HepG2 (cell line): ENCODE measurements around the gene ZNF544. TPM values are rescaled to one million over a fixed set of nuclear protein-coding genes. Genes with fewer than 3 reads are reported as not detected.

Experiments used
- FOXA1 ChIP-seq, 2 experiments: fragments of 450-650 bp in 1 of 2; sonication (generic) in 1 of 2; formaldehyde crosslinking in 1 of 2; IDR thresholded peaks; 2 replicates each; pipeline versions ENCODE4 v1.4.0 to v1.6.1; 2016 to 2020; ENCODE audit warnings: missing genetic modification reagents in 1 of 2
- MTA3 ChIP-seq: sonication (generic); formaldehyde crosslinking; IDR thresholded peaks from 2 replicates; pipeline ENCODE4 v1.4.0; 2020; ENCODE audit warnings: missing genetic modification reagents
- MXD1 ChIP-seq: sonication (generic); formaldehyde crosslinking; IDR thresholded peaks from 2 replicates; pipeline ENCODE4 v1.4.0; 2020; ENCODE audit warnings: mild to moderate bottlenecking, missing genetic modification reagents
- MYNN ChIP-seq: sonication (generic); formaldehyde crosslinking; IDR thresholded peaks from 2 replicates; pipeline ENCODE4 v1.4.0; 2020; ENCODE audit warnings: mild to moderate bottlenecking, low read depth, missing genetic modification reagents
- NFE2L1 ChIP-seq: sonication (generic); formaldehyde crosslinking; IDR thresholded peaks from 2 replicates; pipeline ENCODE4 v1.4.0; 2020; ENCODE audit warnings: missing genetic modification reagents, mild to moderate bottlenecking, borderline replicate concordance
- PBX3 ChIP-seq: sonication (generic); formaldehyde crosslinking; IDR thresholded peaks from 2 replicates; pipeline ENCODE4 v1.8.1; 2023; ENCODE audit warnings: missing genetic modification reagents, inconsistent platforms, borderline replicate concordance
- RARG ChIP-seq: sonication (generic); formaldehyde crosslinking; IDR thresholded peaks from 2 replicates; pipeline ENCODE4 v1.4.0; 2020; ENCODE audit warnings: low read depth, mild to moderate bottlenecking, missing genetic modification reagents
- RFXANK ChIP-seq: IDR thresholded peaks from 2 replicates; pipeline ENCODE4 v1.6.1; 2016
- THAP8 ChIP-seq: sonication (generic); formaldehyde crosslinking; IDR thresholded peaks from 2 replicates; pipeline ENCODE4 v1.5.1; 2020; ENCODE audit warnings: missing genetic modification reagents, mild to moderate bottlenecking, borderline replicate concordance
- TOPORS ChIP-seq: sonication (generic); formaldehyde crosslinking; IDR thresholded peaks from 2 replicates; pipeline ENCODE4 v1.8.0; 2023; ENCODE audit warnings: mild to moderate bottlenecking, missing genetic modification reagents
- ZFP82 ChIP-seq: sonication (generic); formaldehyde crosslinking; IDR thresholded peaks from 2 replicates; pipeline ENCODE4 v1.5.1; 2020; ENCODE audit warnings: mild to moderate bottlenecking, missing genetic modification reagents, borderline replicate concordance
- ZKSCAN8 ChIP-seq: IDR thresholded peaks from 2 replicates; pipeline ENCODE4 v1.6.1; 2016; ENCODE audit warnings: borderline replicate concordance, missing genetic modification reagents, missing compliant biosample characterization
- ZNF501 ChIP-seq: sonication (generic); formaldehyde crosslinking; IDR thresholded peaks from 2 replicates; pipeline ENCODE4 v1.5.1; 2020; ENCODE audit warnings: mild to moderate bottlenecking, moderate library complexity, missing genetic modification reagents
- ZNF772 ChIP-seq: sonication (generic); formaldehyde crosslinking; IDR thresholded peaks from 2 replicates; pipeline ENCODE4 v1.5.0; 2020; ENCODE audit warnings: mild to moderate bottlenecking, missing genetic modification reagents
- ZNF839 ChIP-seq: sonication (generic); formaldehyde crosslinking; IDR thresholded peaks from 2 replicates; pipeline ENCODE4 v1.4.0; 2020; ENCODE audit warnings: missing genetic modification reagents, mild to moderate bottlenecking, borderline replicate concordance
- polyA plus RNA-seq, 8 experiments: library from polyadenylated mRNA; depleted of rRNA in 3 of 8; stranded (reverse) in 7 of 8; unstranded in 1 of 8; fragments of >200 nt; fragmentation: Illumina TruSeq in 4 of 8; extraction: Trizol in 4 of 8; gene quantifications; 2 replicates each; pipeline versions ENCODE4 v1.2.1 to v1.2.3, GENCODE V29; 2011 to 2016; ENCODE audit warnings: low read depth in 4 of 8, missing spikeins in 1 of 8, mixed read lengths in 1 of 8; ENCODE audit not compliant: insufficient read depth in 1 of 8
- total RNA-seq, 5 experiments: library from RNA; depleted of rRNA; stranded (reverse); fragments of >200 nt; fragmentation: Illumina TruSeq; extraction: Trizol; gene quantifications; 2 replicates each; pipeline ENCODE4 v1.2.3, GENCODE V29; 2016; ENCODE audit warnings: low read depth in 1 of 5
- TF ChIP-seq, protein P1 (sequence below): sonication (generic); formaldehyde crosslinking; IDR thresholded peaks from 2 replicates; pipeline ENCODE4 v1.4.0; 2020; ENCODE audit warnings: low read depth, mild to moderate bottlenecking, missing genetic modification reagents
- TF ChIP-seq, protein P2 (sequence below): sonication (generic); formaldehyde crosslinking; IDR thresholded peaks from 2 replicates; pipeline ENCODE4 v1.4.0; 2020; ENCODE audit warnings: missing genetic modification reagents, borderline replicate concordance
- TF ChIP-seq, protein P3 (sequence below): sonication (generic); formaldehyde crosslinking; IDR thresholded peaks from 2 replicates; pipeline ENCODE4 v1.5.0; 2020; ENCODE audit warnings: mild to moderate bottlenecking, low read depth, missing genetic modification reagents, borderline replicate concordance
- TF ChIP-seq, protein P4 (sequence below): IDR thresholded peaks from 2 replicates; pipeline ENCODE4 v1.6.1; 2016; ENCODE audit warnings: low read depth, control low read depth

Gene ZNF544
- total and polyA plus RNA-seq, 2 of the 13 experiments (the other 11 are each of a cell fraction or from before 2014, with no cell fraction given), result 13.1 to 17.0 TPM

- TF ChIP-seq ZFP82 (CRISPR knock-in tag), result 0 out of 2 replicates have a peak, but pooled peaks have one; percentile 20
- TF ChIP-seq, protein P1, sequence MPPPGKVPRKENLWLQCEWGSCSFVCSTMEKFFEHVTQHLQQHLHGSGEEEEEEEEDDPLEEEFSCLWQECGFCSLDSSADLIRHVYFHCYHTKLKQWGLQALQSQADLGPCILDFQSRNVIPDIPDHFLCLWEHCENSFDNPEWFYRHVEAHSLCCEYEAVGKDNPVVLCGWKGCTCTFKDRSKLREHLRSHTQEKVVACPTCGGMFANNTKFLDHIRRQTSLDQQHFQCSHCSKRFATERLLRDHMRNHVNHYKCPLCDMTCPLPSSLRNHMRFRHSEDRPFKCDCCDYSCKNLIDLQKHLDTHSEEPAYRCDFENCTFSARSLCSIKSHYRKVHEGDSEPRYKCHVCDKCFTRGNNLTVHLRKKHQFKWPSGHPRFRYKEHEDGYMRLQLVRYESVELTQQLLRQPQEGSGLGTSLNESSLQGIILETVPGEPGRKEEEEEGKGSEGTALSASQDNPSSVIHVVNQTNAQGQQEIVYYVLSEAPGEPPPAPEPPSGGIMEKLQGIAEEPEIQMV (CRISPR knock-in tag), result no peak; the same call in 1 of the 2 replicates
- TF ChIP-seq THAP8 (CRISPR knock-in tag), result no peak
- no peak for TF ChIP-seq PBX3 (CRISPR knock-in tag)
- TF ChIP-seq, protein P2, sequence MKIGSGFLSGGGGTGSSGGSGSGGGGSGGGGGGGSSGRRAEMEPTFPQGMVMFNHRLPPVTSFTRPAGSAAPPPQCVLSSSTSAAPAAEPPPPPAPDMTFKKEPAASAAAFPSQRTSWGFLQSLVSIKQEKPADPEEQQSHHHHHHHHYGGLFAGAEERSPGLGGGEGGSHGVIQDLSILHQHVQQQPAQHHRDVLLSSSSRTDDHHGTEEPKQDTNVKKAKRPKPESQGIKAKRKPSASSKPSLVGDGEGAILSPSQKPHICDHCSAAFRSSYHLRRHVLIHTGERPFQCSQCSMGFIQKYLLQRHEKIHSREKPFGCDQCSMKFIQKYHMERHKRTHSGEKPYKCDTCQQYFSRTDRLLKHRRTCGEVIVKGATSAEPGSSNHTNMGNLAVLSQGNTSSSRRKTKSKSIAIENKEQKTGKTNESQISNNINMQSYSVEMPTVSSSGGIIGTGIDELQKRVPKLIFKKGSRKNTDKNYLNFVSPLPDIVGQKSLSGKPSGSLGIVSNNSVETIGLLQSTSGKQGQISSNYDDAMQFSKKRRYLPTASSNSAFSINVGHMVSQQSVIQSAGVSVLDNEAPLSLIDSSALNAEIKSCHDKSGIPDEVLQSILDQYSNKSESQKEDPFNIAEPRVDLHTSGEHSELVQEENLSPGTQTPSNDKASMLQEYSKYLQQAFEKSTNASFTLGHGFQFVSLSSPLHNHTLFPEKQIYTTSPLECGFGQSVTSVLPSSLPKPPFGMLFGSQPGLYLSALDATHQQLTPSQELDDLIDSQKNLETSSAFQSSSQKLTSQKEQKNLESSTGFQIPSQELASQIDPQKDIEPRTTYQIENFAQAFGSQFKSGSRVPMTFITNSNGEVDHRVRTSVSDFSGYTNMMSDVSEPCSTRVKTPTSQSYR, result no peak
- peak; percentile 15; the same call in 1 of the 2 replicates for TF ChIP-seq ZNF772 (CRISPR knock-in tag)
- TF ChIP-seq ZNF839 (CRISPR knock-in tag), result no peak
- no peak for TF ChIP-seq ZNF501 (CRISPR knock-in tag)
- no peak for TF ChIP-seq MTA3 (CRISPR knock-in tag)
- no peak for TF ChIP-seq ZKSCAN8 (CRISPR knock-in tag)
- no peak for TF ChIP-seq FOXA1 (IDR thresholded peaks at IDR 0.05)
- peak; percentile 39 for TF ChIP-seq FOXA1 (CRISPR knock-in tag; IDR thresholded peaks at IDR 0.05)
- no peak for TF ChIP-seq TOPORS (CRISPR knock-in tag)
- TF ChIP-seq, protein P3, sequence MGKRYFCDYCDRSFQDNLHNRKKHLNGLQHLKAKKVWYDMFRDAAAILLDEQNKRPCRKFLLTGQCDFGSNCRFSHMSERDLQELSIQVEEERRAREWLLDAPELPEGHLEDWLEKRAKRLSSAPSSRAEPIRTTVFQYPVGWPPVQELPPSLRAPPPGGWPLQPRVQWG (CRISPR knock-in tag), result no peak
- TF ChIP-seq, protein P4, sequence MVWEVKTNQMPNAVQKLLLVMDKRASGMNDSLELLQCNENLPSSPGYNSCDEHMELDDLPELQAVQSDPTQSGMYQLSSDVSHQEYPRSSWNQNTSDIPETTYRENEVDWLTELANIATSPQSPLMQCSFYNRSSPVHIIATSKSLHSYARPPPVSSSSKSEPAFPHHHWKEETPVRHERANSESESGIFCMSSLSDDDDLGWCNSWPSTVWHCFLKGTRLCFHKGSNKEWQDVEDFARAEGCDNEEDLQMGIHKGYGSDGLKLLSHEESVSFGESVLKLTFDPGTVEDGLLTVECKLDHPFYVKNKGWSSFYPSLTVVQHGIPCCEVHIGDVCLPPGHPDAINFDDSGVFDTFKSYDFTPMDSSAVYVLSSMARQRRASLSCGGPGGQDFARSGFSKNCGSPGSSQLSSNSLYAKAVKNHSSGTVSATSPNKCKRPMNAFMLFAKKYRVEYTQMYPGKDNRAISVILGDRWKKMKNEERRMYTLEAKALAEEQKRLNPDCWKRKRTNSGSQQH, result no peak
- no peak; the same call in 1 of the 2 replicates for TF ChIP-seq MXD1 (CRISPR knock-in tag)
- no peak for TF ChIP-seq RFXANK (CRISPR knock-in tag)
- TF ChIP-seq MYNN (CRISPR knock-in tag), result 0 out of 2 replicates have a peak, but pooled peaks have one; percentile 25
- TF ChIP-seq NFE2L1, result no peak
- TF ChIP-seq RARG (CRISPR knock-in tag), result no peak
These were observed 50.6 kb downstream of the ZNF544 start (continued) for GRCh38 chr19:58279042-58279924.
